Thyroid gland (tissue), 4 donors: ENCODE results near the gene SLC25A11. TPM values are rescaled to one million over a fixed set of nuclear protein-coding genes. Genes with fewer than 3 reads are reported as not detected.

Experiments
- DNase-seq, 2 donors: peaks; one replicate each; pipeline ENCODE4 v3.0.0-alpha.2; 2019
- H3K27ac ChIP-seq, 3 donors: fragments of 200-600 bp; sonication (generic); 1 replicate in 2 of 3; 2 replicates in 1 of 3; pipeline ENCODE4 v1.5.1; 2016 to 2019; ENCODE audit warnings: mild to moderate bottlenecking in 1 of 3, moderate library complexity in 1 of 3
- H3K27me3 ChIP-seq: fragments of 200-600 bp; sonication (generic); one replicate; pipeline ENCODE4 v1.5.1; 2019
- H3K36me3 ChIP-seq, 2 donors: fragments of 200-600 bp; sonication (generic); one replicate each; pipeline ENCODE4 v1.5.1; 2016 to 2019
- H3K4me1 ChIP-seq, 2 donors: fragments of 200-600 bp; sonication (generic); one replicate each; pipeline ENCODE4 v1.5.1; 2017 to 2019
- H3K4me3 ChIP-seq, 3 donors: fragments of 200-600 bp; sonication (generic); replicated peaks in 1 of 3; 1 replicate in 2 of 3; 2 replicates in 1 of 3; pipeline ENCODE4 v1.5.1; 2016; ENCODE audit warnings: mild to moderate bottlenecking in 1 of 3
- H3K9me3 ChIP-seq: fragments of 200-600 bp; sonication (generic); one replicate; pipeline ENCODE4 v1.5.1; 2017
- CTCF ChIP-seq, 6 experiments: fragments of 200-600 bp in 3 of 6; fragments of 450-650 bp in 3 of 6; sonication (generic) in 3 of 6; IDR thresholded peaks; one replicate each; pipeline ENCODE4 v1.5.1; 2016 to 2019; ENCODE audit warnings: antibody characterized with exemption in 6 of 6, mild to moderate bottlenecking in 2 of 6, inconsistent platforms in 1 of 6, moderate library complexity in 1 of 6
- POLR2A ChIP-seq, 2 donors: fragments of 450-650 bp; IDR thresholded peaks; one replicate each; pipeline ENCODE4 v1.6.1; 2017; ENCODE audit warnings: antibody characterized with exemption in 2 of 2, mild to moderate bottlenecking in 2 of 2, moderate library complexity in 1 of 2
- WGBS, 2 donors: methylation state at CpG; one replicate each; pipeline ENCODE4 v1.1.5; 2017; 5-methylcytosine and 5-hydroxymethylcytosine counted together
- intact Hi-C: fragments of 100-400 bp; cut with DNase I; formaldehyde crosslinking; loops from one replicate; pipeline ENCODE4 v1.15.1; 2023
- total RNA-seq, 4 donors: library from RNA; depleted of rRNA; stranded (reverse); fragments of >200 nt; gene quantifications; one replicate each; pipeline ENCODE4 v1.2.3, GENCODE V29; 2016

The SLC25A11 gene
- total RNA-seq, 4 donors from 2014 or later: 29.3 to 62.4 (median 48.4) TPM

- no peaks in the 10 kb centered on the region for H3K9me3 ChIP-seq
- H3K27ac ChIP-seq: no peak overlapping the region
- H3K27me3 ChIP-seq: peaks cover 8% of the 10 kb centered on the region
- H3K4me3 ChIP-seq: peak overlapping the region; percentile 6 to 40 (median 20)
- intact Hi-C loops: no loop called here
- DNase-seq: no peak
- WGBS, 2 donors: 39 to 60% methylated on average over 8 of the region's 34 CpGs
- peaks cover 12 to 30% of the 10 kb centered on the region in 2 donors for H3K4me1 ChIP-seq
- peaks cover 23 to 24% of the 10 kb centered on the region in 2 donors for H3K36me3 ChIP-seq
- TF ChIP-seq POLR2A (IDR thresholded peaks at IDR 0.05) (no peak), CTCF (IDR thresholded peaks at IDR 0.05) (no peak)
Measured at GRCh38 chr17:4898927-4899326, 40.9 kb downstream of the SLC25A11 start.

GRCh38 chr17:4898351-4898750 is 41.5 kb downstream of the SLC25A11 start:
- no peak for TF ChIP-seq POLR2A (IDR thresholded peaks at IDR 0.05)
- TF ChIP-seq CTCF (IDR thresholded peaks at IDR 0.05): no peak
- no peak overlapping the region for H3K4me3 ChIP-seq
- H3K27me3 ChIP-seq: peaks cover 8% of the 10 kb centered on the region
- DNase-seq: no peak
- H3K4me1 ChIP-seq: peaks cover 8 to 29% of the 10 kb centered on the region in 2 donors
- H3K27ac ChIP-seq: no peak overlapping the region
- no peaks in the 10 kb centered on the region for H3K9me3 ChIP-seq
- intact Hi-C loops: no loop called here
- WGBS, 2 donors: 92 to 93% methylated on average over 8 of the region's 8 CpGs
- peaks cover 28 to 30% of the 10 kb centered on the region in 2 donors for H3K36me3 ChIP-seq

DNA sequence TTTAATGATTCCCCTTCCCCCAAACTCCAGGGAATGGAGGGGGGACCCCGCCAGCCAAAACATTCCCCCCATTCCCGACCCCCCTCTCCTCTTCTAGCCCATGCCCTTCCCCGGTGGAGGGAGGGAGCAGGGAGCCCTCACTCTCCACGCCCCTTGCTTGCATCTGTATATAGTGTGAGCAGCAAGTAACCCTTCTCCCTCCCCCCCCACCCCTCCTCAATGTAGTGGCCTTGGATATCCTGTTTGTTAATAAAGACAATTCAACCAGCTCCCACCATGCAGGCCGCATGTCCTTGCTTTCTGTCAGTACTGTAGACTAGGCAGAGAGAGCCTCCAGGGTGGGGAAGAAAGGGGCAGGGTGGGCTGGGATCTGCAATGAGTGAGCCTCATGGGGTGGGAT is 42.1 kb downstream of the SLC25A11 start:
- no peak overlapping the region for H3K27ac ChIP-seq

DNA sequence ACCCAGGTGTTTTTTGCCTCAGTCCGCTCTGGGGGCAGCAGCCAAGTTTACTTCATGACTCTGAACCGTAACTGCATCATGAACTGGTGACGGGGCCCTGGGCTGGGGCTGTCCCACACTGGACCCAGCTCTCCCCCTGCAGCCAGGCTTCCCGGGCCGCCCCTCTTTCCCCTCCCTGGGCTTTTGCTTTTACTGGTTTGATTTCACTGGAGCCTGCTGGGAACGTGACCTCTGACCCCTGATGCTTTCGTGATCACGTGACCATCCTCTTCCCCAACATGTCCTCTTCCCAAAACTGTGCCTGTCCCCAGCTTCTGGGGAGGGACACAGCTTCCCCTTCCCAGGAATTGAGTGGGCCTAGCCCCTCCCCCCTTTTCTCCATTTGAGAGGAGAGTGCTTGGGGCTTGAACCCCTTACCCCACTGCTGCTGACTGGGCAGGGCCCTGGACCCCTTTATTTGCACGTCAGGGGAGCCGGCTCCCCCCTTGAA is 42.6 kb downstream of the SLC25A11 start:
- TF ChIP-seq POLR2A (IDR thresholded peaks at IDR 0.05) (no peak), CTCF (IDR thresholded peaks at IDR 0.05) (no peak)
- Histone ChIP-seq H3K4me3 (no peak overlapping the region), H3K9me3 (no peaks in the 10 kb centered on the region), H3K27me3 (peaks cover 8% of the 10 kb centered on the region), H3K4me1 (peaks cover 5 to 23% of the 10 kb centered on the region in 2 donors), H3K27ac (no peak overlapping the region), H3K36me3 (peaks cover 37 to 41% of the 10 kb centered on the region in 2 donors)
- intact Hi-C loops: no loop called here
- 88 to 93% methylated on average over 10 of the region's 10 CpGs for WGBS, 2 donors
- DNase-seq: no peak

More for the DNA sequence above, 42.1 kb downstream of the SLC25A11 start:
- H3K9me3 ChIP-seq: no peaks in the 10 kb centered on the region
- no peak for DNase-seq
- H3K4me1 ChIP-seq: peaks cover 5 to 24% of the 10 kb centered on the region in 2 donors
- H3K4me3 ChIP-seq: no peak overlapping the region
- peaks cover 8% of the 10 kb centered on the region for H3K27me3 ChIP-seq
- peaks cover 32 to 36% of the 10 kb centered on the region in 2 donors for H3K36me3 ChIP-seq
- 93 to 97% methylated on average over 5 of the region's 5 CpGs for WGBS, 2 donors
- intact Hi-C loops: no loop called here
- TF ChIP-seq CTCF (IDR thresholded peaks at IDR 0.05): no peak
- TF ChIP-seq POLR2A (IDR thresholded peaks at IDR 0.05): no peak

GRCh38 chr17:4896332-4897197 is 43.3 kb downstream of the SLC25A11 start:
- 89 to 92% methylated on average over 13 to 27 of the region's 27 CpGs for WGBS, 2 donors
- intact Hi-C loops: no loop called here
- Histone ChIP-seq H3K4me1 (peaks cover 5 to 23% of the 10 kb centered on the region in 2 donors), H3K4me3 (no peak overlapping the region), H3K27ac (no peak overlapping the region), H3K36me3 (peaks cover 38 to 46% of the 10 kb centered on the region in 2 donors), H3K9me3 (no peaks in the 10 kb centered on the region), H3K27me3 (peaks cover 8% of the 10 kb centered on the region)
- TF ChIP-seq CTCF (IDR thresholded peaks at IDR 0.05): no peak
- no peak for DNase-seq
